ENCODE results near the gene SCD5.

SCD5 gene

GRCh38 chr4:82629238-82630000 lies 169.2 kb downstream of the SCD5 start:
- H3K27ac ChIP-seq: no peak overlapping the region

GRCh38 chr4:82626251-82626868 lies 172.2 kb downstream of the SCD5 start:
- Histone ChIP-seq H3K4me2 (no peak overlapping the region), H3K4me1 (ENCODE audit: low read depth, poor library complexity, severe bottlenecking) (no peaks in the 10 kb centered on the region), H3K4me3 (IDR thresholded peaks at IDR 0.05; ENCODE audit: insufficient read depth, low read depth, low read length) (no peak overlapping the region), H3K79me2 (ENCODE audit: insufficient read depth, low read depth) (no peaks in the 10 kb centered on the region), H3K36me3 (ENCODE audit: insufficient read depth) (no peaks in the 10 kb centered on the region), H3K27ac (no peak overlapping the region), H3K9ac (no peak overlapping the region), H4K20me1 (ENCODE audit: insufficient read depth) (no peaks in the 10 kb centered on the region), H3K27me3 (ENCODE audit: insufficient read depth, low read depth) (no peaks in the 10 kb centered on the region), H2AFZ (ENCODE audit: low read depth) (no peak overlapping the region)
- no peak for TF ChIP-seq CTCF (conservative IDR thresholded peaks at IDR 0.05; ENCODE audit: low read depth, low read length)

More at GRCh38 chr4:82629238-82630000, 169.2 kb downstream of the SCD5 start:
- H4K20me1 ChIP-seq (ENCODE audit: insufficient read depth): no peaks in the 10 kb centered on the region
- H3K79me2 ChIP-seq (ENCODE audit: insufficient read depth, low read depth): no peaks in the 10 kb centered on the region
- H3K36me3 ChIP-seq (ENCODE audit: insufficient read depth): no peaks in the 10 kb centered on the region
- H3K4me1 ChIP-seq (ENCODE audit: low read depth, poor library complexity, severe bottlenecking): no peaks in the 10 kb centered on the region
- no peak overlapping the region for H3K4me2 ChIP-seq
- H3K27me3 ChIP-seq (ENCODE audit: insufficient read depth, low read depth): no peaks in the 10 kb centered on the region
- no peak overlapping the region for H2AFZ ChIP-seq (ENCODE audit: low read depth)
- H3K4me3 ChIP-seq (IDR thresholded peaks at IDR 0.05; ENCODE audit: insufficient read depth, low read depth, low read length): no peak overlapping the region
- TF ChIP-seq CTCF (conservative IDR thresholded peaks at IDR 0.05; ENCODE audit: low read depth, low read length): no peak
- H3K9ac ChIP-seq: no peak overlapping the region

GRCh38 chr4:82624819-82625218 lies 173.8 kb downstream of the SCD5 start:
- Histone ChIP-seq H3K4me2 (no peak overlapping the region), H3K27ac (no peak overlapping the region), H3K4me1 (ENCODE audit: low read depth, poor library complexity, severe bottlenecking) (no peaks in the 10 kb centered on the region), H3K27me3 (ENCODE audit: insufficient read depth, low read depth) (no peaks in the 10 kb centered on the region), H3K79me2 (ENCODE audit: insufficient read depth, low read depth) (no peaks in the 10 kb centered on the region), H3K4me3 (IDR thresholded peaks at IDR 0.05; ENCODE audit: insufficient read depth, low read depth, low read length) (no peak overlapping the region), H4K20me1 (ENCODE audit: insufficient read depth) (no peaks in the 10 kb centered on the region), H3K36me3 (ENCODE audit: insufficient read depth) (no peaks in the 10 kb centered on the region), H3K9ac (no peak overlapping the region), H2AFZ (ENCODE audit: low read depth) (no peak overlapping the region)
- no peak for TF ChIP-seq CTCF (conservative IDR thresholded peaks at IDR 0.05; ENCODE audit: low read depth, low read length)

GRCh38 chr4:82623121-82623683 lies 175.4 kb downstream of the SCD5 start:
- H3K9ac ChIP-seq: no peak overlapping the region
- no peak overlapping the region for H3K27ac ChIP-seq
- H3K27me3 ChIP-seq (ENCODE audit: insufficient read depth, low read depth): no peaks in the 10 kb centered on the region
- no peak overlapping the region for H3K4me3 ChIP-seq (IDR thresholded peaks at IDR 0.05; ENCODE audit: insufficient read depth, low read depth, low read length)
- no peaks in the 10 kb centered on the region for H3K36me3 ChIP-seq (ENCODE audit: insufficient read depth)
- no peaks in the 10 kb centered on the region for H3K79me2 ChIP-seq (ENCODE audit: insufficient read depth, low read depth)
- no peak for TF ChIP-seq CTCF (conservative IDR thresholded peaks at IDR 0.05; ENCODE audit: low read depth, low read length)
- H3K4me2 ChIP-seq: no peak overlapping the region
- H3K4me1 ChIP-seq (ENCODE audit: low read depth, poor library complexity, severe bottlenecking): no peaks in the 10 kb centered on the region
- no peak overlapping the region for H2AFZ ChIP-seq (ENCODE audit: low read depth)
- no peaks in the 10 kb centered on the region for H4K20me1 ChIP-seq (ENCODE audit: insufficient read depth)
